GM12878 (cell line): Measurements from ENCODE around the gene PNPLA8. TPM values are rescaled to one million over a fixed set of nuclear protein-coding genes. Genes with fewer than 3 reads are reported as not detected.

Experiments used
- BCL11A ChIP-seq: IDR thresholded peaks from 2 replicates; pipeline ENCODE4 v1.6.1; 2011; ENCODE audit warnings: low read depth, low read length
- BCL3 ChIP-seq: IDR thresholded peaks from 2 replicates; pipeline ENCODE4 v1.6.1; 2011; ENCODE audit warnings: borderline replicate concordance, low read depth, mild to moderate bottlenecking, moderate library complexity, low read length; ENCODE audit not compliant: insufficient read depth, poor library complexity, severe bottlenecking
- BMI1 ChIP-seq: fragments of 450-650 bp; IDR thresholded peaks from 2 replicates; pipeline ENCODE4 v1.6.1; 2016; ENCODE audit warnings: mild to moderate bottlenecking, moderate library complexity, borderline replicate concordance
- CBX5 ChIP-seq: sonication (generic); IDR thresholded peaks from 2 replicates; pipeline ENCODE4 v1.6.1; 2016; ENCODE audit warnings: low read depth, moderate library complexity, mild to moderate bottlenecking, inconsistent platforms
- CHD1 ChIP-seq: IDR thresholded peaks from 2 replicates; pipeline ENCODE4 v1.6.1; 2012; ENCODE audit warnings: low read depth, low read length, improper control_type of control experiment
- CHD4 ChIP-seq: fragments of 200-600 bp; sonication (generic); IDR thresholded peaks from 2 replicates; pipeline ENCODE4 v1.6.1; 2016; ENCODE audit warnings: mild to moderate bottlenecking
- CUX1 ChIP-seq: IDR thresholded peaks from 2 replicates; pipeline ENCODE4 v1.6.1; 2012; ENCODE audit warnings: improper control_type of control experiment, low read depth, low read length; ENCODE audit not compliant: insufficient replicate concordance
- DPF2 ChIP-seq: fragments of 450-650 bp; IDR thresholded peaks from 2 replicates; pipeline ENCODE4 v1.6.1; 2017; ENCODE audit warnings: mild to moderate bottlenecking
- FOS ChIP-seq: IDR thresholded peaks from 3 replicates; pipeline ENCODE4 v1.6.1; 2011; ENCODE audit warnings: borderline replicate concordance; ENCODE audit not compliant: insufficient read length; ENCODE audit errors: extremely low read depth
- FOXK2 ChIP-seq: fragments of 450-650 bp; IDR thresholded peaks from 2 replicates; pipeline ENCODE4 v1.6.1; 2017; ENCODE audit warnings: mild to moderate bottlenecking, moderate library complexity
- HDAC6 ChIP-seq: fragments of 200-600 bp; sonication (generic); IDR thresholded peaks from one replicate; pipeline ENCODE4 v1.8.0; 2017; ENCODE audit warnings: antibody characterized with exemption; ENCODE audit not compliant: unreplicated experiment
- IRF3 ChIP-seq: fragments of 450-650 bp; IDR thresholded peaks from 2 replicates; pipeline ENCODE4 v1.6.1; 2014; ENCODE audit warnings: mild to moderate bottlenecking
- JUND ChIP-seq: IDR thresholded peaks from 2 replicates; pipeline ENCODE4 v1.6.1; 2012; ENCODE audit warnings: low read depth, mild to moderate bottlenecking, low read length, improper control_type of control experiment, moderate library complexity
- MTA3 ChIP-seq: IDR thresholded peaks from 2 replicates; pipeline ENCODE4 v1.6.1; 2012; ENCODE audit warnings: low read length, inconsistent platforms, borderline replicate concordance
- MYC ChIP-seq: IDR thresholded peaks from 2 replicates; pipeline ENCODE4 v1.6.1; 2011; ENCODE audit warnings: mild to moderate bottlenecking, low read length, moderate library complexity, inconsistent platforms; ENCODE audit not compliant: insufficient read depth, insufficient replicate concordance, insufficient read length, severe bottlenecking
- NBN ChIP-seq: fragments of 450-650 bp; IDR thresholded peaks from 2 replicates; pipeline ENCODE4 v1.6.1; 2016
- NFYA ChIP-seq: IDR thresholded peaks from 2 replicates; pipeline ENCODE4 v1.6.1; 2011; ENCODE audit warnings: low read depth, mild to moderate bottlenecking, low read length, improper control_type of control experiment, borderline replicate concordance
- NRF1 ChIP-seq: conservative IDR thresholded peaks from 2 replicates; pipeline ENCODE4 v1.6.1; 2011; ENCODE audit warnings: mild to moderate bottlenecking, low read depth, low read length, improper control_type of control experiment
- PKNOX1 ChIP-seq: fragments of 450-650 bp; IDR thresholded peaks from 2 replicates; pipeline ENCODE4 v1.6.1; 2016; ENCODE audit warnings: mild to moderate bottlenecking
- RBBP5 ChIP-seq: fragments of 200-600 bp; sonication (generic); conservative IDR thresholded peaks from 2 replicates; pipeline ENCODE4 v1.6.1; 2016
- TCF12 ChIP-seq: IDR thresholded peaks from 2 replicates; pipeline ENCODE4 v1.6.1; 2011; ENCODE audit warnings: low read depth, mild to moderate bottlenecking, low read length
- ZSCAN29 ChIP-seq: fragments of 450-650 bp; IDR thresholded peaks from 2 replicates; pipeline ENCODE4 v1.6.1; 2017; ENCODE audit warnings: mild to moderate bottlenecking, moderate library complexity
- polyA plus RNA-seq, 11 experiments: library from polyadenylated mRNA; depleted of rRNA in 4 of 11; unstranded in 6 of 11; stranded (reverse) in 5 of 11; fragments of >200 nt; fragmentation: Nextera tagmentation in 4 of 11; fragmentation: Illumina TruSeq in 1 of 11; extraction: Ambion mirVana in 4 of 11; extraction: Trizol in 1 of 11; gene quantifications; 1 replicate in 1 of 11; 2 replicates in 10 of 11; pipeline versions ENCODE4 v1.2.1 to v1.2.3, GENCODE V29; 2011 to 2016; ENCODE audit warnings: inconsistent platforms in 2 of 11, missing spikeins in 2 of 11, low read depth in 1 of 11
- total RNA-seq, 4 experiments: library from RNA; depleted of rRNA in 3 of 4; stranded (reverse); fragments of >200 nt in 3 of 4; fragmentation: Illumina TruSeq in 1 of 4; extraction: Trizol in 1 of 4; gene quantifications; 2 replicates each; pipeline versions ENCODE4 v1.2.1 to v1.2.3, GENCODE V29; 2013 to 2021

PNPLA8 gene
- total and polyA plus RNA-seq, 10 of the 15 experiments (the other 5 are each of a cell fraction or from before 2014, with no cell fraction given): 8.0 to 16.3 (median 12.2) TPM

GRCh38 chr7:108569381-108570145, 43.6 kb upstream of the PNPLA8 start, which contains the start of the genes DNAJB9 and THAP5 (continued):
- TF ChIP-seq CUX1 (no peak), RBBP5 (no peak), FOXK2 (peak; percentile 95), CHD4 (no peak), BMI1 (no peak), HDAC6 (peak; percentile 85), JUND (no peak), TCF12 (0 out of 2 replicates have a peak, but pooled peaks have one; percentile 2), CBX5 (0 out of 2 replicates have a peak, but pooled peaks have one; percentile 26), BCL11A (no peak), MYC (peak; percentile 20), ZSCAN29 (0 out of 2 replicates have a peak, but pooled peaks have one; percentile 10), NFYA (no peak), FOS (peak; percentile 34), CHD1 (no peak), BCL3 (no peak), IRF3 (peak; percentile 30; the same call in 1 of the 2 replicates), NBN (0 out of 2 replicates have a peak, but pooled peaks have one; percentile 64), PKNOX1 (peak; percentile 29; the same call in 1 of the 2 replicates), DPF2 (peak; percentile 10; the same call in 1 of the 2 replicates), MTA3 (no peak), NRF1 (peak; percentile 98)
